ENCODE results near the gene CUL4A.

- TF ChIP-seq CTCF (IDR thresholded peaks at IDR 0.05 in 2 of 3, conservative IDR thresholded peaks at IDR 0.05 in 1 of 3; ENCODE audit: insufficient read depth in 2 of 3, low read depth in 1 of 3, low read length in 3 of 3): no peak
- no peak for TF ChIP-seq PATZ1 (CRISPR knock-in tag; IDR thresholded peaks at IDR 0.05; ENCODE audit: borderline replicate concordance)
- no peak for TF ChIP-seq CHAMP1 (IDR thresholded peaks at IDR 0.05)
Observed at GRCh38 chr13:113207890-113208420, 1.5 kb upstream of the CUL4A start.

Data from K562 (cell line).